Measurements from ENCODE around the gene RTL10. TPM values are rescaled to one million over a fixed set of nuclear protein-coding genes. Genes with fewer than 3 reads are reported as not detected.

The RTL10 gene
- total RNA-seq, 1 experiment from 2014 or later: 21.5 TPM

- ChIA-PET CTCF (interaction anchor here (0.8 to 2.2 kb wide), 5 partner anchors 12 to 127 kb away, joined by 3 to 10 read pairs (median 4); no protein-coding TSS in a partner anchor), POLR2A (no interaction called here)
- H3K9me3 Mint-ChIP-seq: no peaks in the 10 kb centered on the region
- no peaks in the 10 kb centered on the region for H3K4me1 Mint-ChIP-seq
- peak overlapping the region; percentile 8; the same call in 1 of the 2 replicates for H3K27ac Mint-ChIP-seq
- H3K4me3 Mint-ChIP-seq: no peak overlapping the region
- DNase-seq (ENCODE audit: low spot score) (no peak), ATAC-seq (no peak)
- H3K27me3 Mint-ChIP-seq (ENCODE audit: low read depth): no peaks in the 10 kb centered on the region
- no peaks in the 10 kb centered on the region for H3K36me3 Mint-ChIP-seq
- TF ChIP-seq PRDM15 (CRISPR knock-in tag; IDR thresholded peaks at IDR 0.05) (no peak), FOXJ3 (CRISPR knock-in tag; IDR thresholded peaks at IDR 0.05; ENCODE audit: borderline replicate concordance) (no peak), CREM (CRISPR knock-in tag; IDR thresholded peaks at IDR 0.05) (no peak), NFYB (CRISPR knock-in tag; conservative IDR thresholded peaks at IDR 0.05; ENCODE audit: low read depth) (no peak), IRF2 (CRISPR knock-in tag; IDR thresholded peaks at IDR 0.05; ENCODE audit: borderline replicate concordance, low read depth) (no peak), ZNF138 (CRISPR knock-in tag; conservative IDR thresholded peaks at IDR 0.05) (no peak), ATF6 (CRISPR knock-in tag; IDR thresholded peaks at IDR 0.05) (no peak), JUN (CRISPR knock-in tag; IDR thresholded peaks at IDR 0.05) (no peak), ATF2 (CRISPR knock-in tag; IDR thresholded peaks at IDR 0.05; ENCODE audit: borderline replicate concordance, low read depth) (no peak), GTF2I (CRISPR knock-in tag; conservative IDR thresholded peaks at IDR 0.05) (no peak), NR1H2 (CRISPR knock-in tag; IDR thresholded peaks at IDR 0.05) (no peak), ELF4 (CRISPR knock-in tag; IDR thresholded peaks at IDR 0.05; ENCODE audit: low read depth) (no peak), TEAD4 (CRISPR knock-in tag; IDR thresholded peaks at IDR 0.05) (no peak), CTCF (IDR thresholded peaks at IDR 0.05) (no peak)
- TF ChIP-seq, protein P1, sequence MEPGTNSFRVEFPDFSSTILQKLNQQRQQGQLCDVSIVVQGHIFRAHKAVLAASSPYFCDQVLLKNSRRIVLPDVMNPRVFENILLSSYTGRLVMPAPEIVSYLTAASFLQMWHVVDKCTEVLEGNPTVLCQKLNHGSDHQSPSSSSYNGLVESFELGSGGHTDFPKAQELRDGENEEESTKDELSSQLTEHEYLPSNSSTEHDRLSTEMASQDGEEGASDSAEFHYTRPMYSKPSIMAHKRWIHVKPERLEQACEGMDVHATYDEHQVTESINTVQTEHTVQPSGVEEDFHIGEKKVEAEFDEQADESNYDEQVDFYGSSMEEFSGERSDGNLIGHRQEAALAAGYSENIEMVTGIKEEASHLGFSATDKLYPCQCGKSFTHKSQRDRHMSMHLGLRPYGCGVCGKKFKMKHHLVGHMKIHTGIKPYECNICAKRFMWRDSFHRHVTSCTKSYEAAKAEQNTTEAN (CRISPR knock-in tag; IDR thresholded peaks at IDR 0.05): no peak
- TF ChIP-seq, protein P2, sequence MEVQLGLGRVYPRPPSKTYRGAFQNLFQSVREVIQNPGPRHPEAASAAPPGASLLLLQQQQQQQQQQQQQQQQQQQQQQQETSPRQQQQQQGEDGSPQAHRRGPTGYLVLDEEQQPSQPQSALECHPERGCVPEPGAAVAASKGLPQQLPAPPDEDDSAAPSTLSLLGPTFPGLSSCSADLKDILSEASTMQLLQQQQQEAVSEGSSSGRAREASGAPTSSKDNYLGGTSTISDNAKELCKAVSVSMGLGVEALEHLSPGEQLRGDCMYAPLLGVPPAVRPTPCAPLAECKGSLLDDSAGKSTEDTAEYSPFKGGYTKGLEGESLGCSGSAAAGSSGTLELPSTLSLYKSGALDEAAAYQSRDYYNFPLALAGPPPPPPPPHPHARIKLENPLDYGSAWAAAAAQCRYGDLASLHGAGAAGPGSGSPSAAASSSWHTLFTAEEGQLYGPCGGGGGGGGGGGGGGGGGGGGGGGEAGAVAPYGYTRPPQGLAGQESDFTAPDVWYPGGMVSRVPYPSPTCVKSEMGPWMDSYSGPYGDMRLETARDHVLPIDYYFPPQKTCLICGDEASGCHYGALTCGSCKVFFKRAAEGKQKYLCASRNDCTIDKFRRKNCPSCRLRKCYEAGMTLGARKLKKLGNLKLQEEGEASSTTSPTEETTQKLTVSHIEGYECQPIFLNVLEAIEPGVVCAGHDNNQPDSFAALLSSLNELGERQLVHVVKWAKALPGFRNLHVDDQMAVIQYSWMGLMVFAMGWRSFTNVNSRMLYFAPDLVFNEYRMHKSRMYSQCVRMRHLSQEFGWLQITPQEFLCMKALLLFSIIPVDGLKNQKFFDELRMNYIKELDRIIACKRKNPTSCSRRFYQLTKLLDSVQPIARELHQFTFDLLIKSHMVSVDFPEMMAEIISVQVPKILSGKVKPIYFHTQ (CRISPR knock-in tag; IDR thresholded peaks at IDR 0.05): no peak
- TF ChIP-seq, protein P3, sequence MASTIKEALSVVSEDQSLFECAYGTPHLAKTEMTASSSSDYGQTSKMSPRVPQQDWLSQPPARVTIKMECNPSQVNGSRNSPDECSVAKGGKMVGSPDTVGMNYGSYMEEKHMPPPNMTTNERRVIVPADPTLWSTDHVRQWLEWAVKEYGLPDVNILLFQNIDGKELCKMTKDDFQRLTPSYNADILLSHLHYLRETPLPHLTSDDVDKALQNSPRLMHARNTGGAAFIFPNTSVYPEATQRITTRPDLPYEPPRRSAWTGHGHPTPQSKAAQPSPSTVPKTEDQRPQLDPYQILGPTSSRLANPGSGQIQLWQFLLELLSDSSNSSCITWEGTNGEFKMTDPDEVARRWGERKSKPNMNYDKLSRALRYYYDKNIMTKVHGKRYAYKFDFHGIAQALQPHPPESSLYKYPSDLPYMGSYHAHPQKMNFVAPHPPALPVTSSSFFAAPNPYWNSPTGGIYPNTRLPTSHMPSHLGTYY (CRISPR knock-in tag; IDR thresholded peaks at IDR 0.05): no peak
- TF ChIP-seq, protein P4, sequence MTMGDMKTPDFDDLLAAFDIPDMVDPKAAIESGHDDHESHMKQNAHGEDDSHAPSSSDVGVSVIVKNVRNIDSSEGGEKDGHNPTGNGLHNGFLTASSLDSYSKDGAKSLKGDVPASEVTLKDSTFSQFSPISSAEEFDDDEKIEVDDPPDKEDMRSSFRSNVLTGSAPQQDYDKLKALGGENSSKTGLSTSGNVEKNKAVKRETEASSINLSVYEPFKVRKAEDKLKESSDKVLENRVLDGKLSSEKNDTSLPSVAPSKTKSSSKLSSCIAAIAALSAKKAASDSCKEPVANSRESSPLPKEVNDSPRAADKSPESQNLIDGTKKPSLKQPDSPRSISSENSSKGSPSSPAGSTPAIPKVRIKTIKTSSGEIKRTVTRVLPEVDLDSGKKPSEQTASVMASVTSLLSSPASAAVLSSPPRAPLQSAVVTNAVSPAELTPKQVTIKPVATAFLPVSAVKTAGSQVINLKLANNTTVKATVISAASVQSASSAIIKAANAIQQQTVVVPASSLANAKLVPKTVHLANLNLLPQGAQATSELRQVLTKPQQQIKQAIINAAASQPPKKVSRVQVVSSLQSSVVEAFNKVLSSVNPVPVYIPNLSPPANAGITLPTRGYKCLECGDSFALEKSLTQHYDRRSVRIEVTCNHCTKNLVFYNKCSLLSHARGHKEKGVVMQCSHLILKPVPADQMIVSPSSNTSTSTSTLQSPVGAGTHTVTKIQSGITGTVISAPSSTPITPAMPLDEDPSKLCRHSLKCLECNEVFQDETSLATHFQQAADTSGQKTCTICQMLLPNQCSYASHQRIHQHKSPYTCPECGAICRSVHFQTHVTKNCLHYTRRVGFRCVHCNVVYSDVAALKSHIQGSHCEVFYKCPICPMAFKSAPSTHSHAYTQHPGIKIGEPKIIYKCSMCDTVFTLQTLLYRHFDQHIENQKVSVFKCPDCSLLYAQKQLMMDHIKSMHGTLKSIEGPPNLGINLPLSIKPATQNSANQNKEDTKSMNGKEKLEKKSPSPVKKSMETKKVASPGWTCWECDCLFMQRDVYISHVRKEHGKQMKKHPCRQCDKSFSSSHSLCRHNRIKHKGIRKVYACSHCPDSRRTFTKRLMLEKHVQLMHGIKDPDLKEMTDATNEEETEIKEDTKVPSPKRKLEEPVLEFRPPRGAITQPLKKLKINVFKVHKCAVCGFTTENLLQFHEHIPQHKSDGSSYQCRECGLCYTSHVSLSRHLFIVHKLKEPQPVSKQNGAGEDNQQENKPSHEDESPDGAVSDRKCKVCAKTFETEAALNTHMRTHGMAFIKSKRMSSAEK (CRISPR knock-in tag; IDR thresholded peaks at IDR 0.05; ENCODE audit: borderline replicate concordance): no peak
These were observed 22.1 kb downstream of the RTL10 start for GRCh38 chr22:19832476-19833108.
